Measurements from ENCODE around the gene HIF3A. TPM values are rescaled to one million over a fixed set of nuclear protein-coding genes. Genes with fewer than 3 reads are reported as not detected.
"Not testable (repeated sequence)": the region's sequence is repeated elsewhere in the genome, so short reads cannot be mapped to it uniquely, and the experiment has no call there.

The HIF3A gene
- total RNA-seq: 10 to 100 TPM; 50.0 to 79.8 TPM
- long read RNA-seq, donor 1, partial matches to known transcripts: 11 of 21 reads
- long read RNA-seq, donor 1, other reads (novel, unspliced or antisense): 10 of 21 reads
- long read RNA-seq, donor 2, partial matches to known transcripts: 3 of 39 reads
- long read RNA-seq, donor 2, other reads (novel, unspliced or antisense): 36 of 39 reads

GRCh38 chr19:46296722-46297461 is at the start of gene HIF3A:
Gene HIF3A (plus strand): TSS chr19:46297042. CDS start chr19:46297077, 35 bp downstream.
- DNase-seq (ENCODE audit: low spot score): no peak
- intact Hi-C loops (cut with DNase I): no loop called here

GRCh38 chr19:46250076-46250735 is 46.6 kb upstream of the HIF3A start:
- DNase-seq (ENCODE audit: low spot score): no peak
- intact Hi-C loops (cut with DNase I): no loop called here

GRCh38 chr19:46251416-46251815 is 45.4 kb upstream of the HIF3A start:
- no peak for DNase-seq (ENCODE audit: low spot score)
- intact Hi-C loops (cut with DNase I): no loop called here

GRCh38 chr19:46254776-46255175 is 42.1 kb upstream of the HIF3A start:
- intact Hi-C loops (cut with DNase I): no loop called here
- DNase-seq (ENCODE audit: low spot score): no peak

- no peak for DNase-seq (ENCODE audit: low spot score)
- intact Hi-C loops (cut with DNase I): no loop called here
These were observed 40.0 kb upstream of the HIF3A start for GRCh38 chr19:46256855-46257254.

- DNase-seq (ENCODE audit: low spot score): not testable (repeated sequence)
- intact Hi-C loops (cut with DNase I): loop anchor here (5.0 to 10.0 kb wide), 2 partner anchors 184 to 237 kb away; partner anchors contain the start of gene PGLYRP1 (in 1 of the 2)
These were observed 35.3 kb upstream of the HIF3A start for GRCh38 chr19:46261501-46261900.

- DNase-seq (ENCODE audit: low spot score): not testable (repeated sequence)
- intact Hi-C loops (cut with DNase I): loop anchor here (5.0 to 10.0 kb wide), 2 partner anchors 185 to 238 kb away; partner anchors contain the start of gene PGLYRP1 (in 1 of the 2)
These were observed 34.1 kb upstream of the HIF3A start for GRCh38 chr19:46262684-46263296.

GRCh38 chr19:46264801-46265200 is 32.0 kb upstream of the HIF3A start:
- intact Hi-C loops (cut with DNase I): loop anchor here (5.0 to 10.0 kb wide), 4 partner anchors 182 to 240 kb away; partner anchors contain the start of gene PGLYRP1 (in 1 of the 2)
- DNase-seq (ENCODE audit: low spot score): not testable (repeated sequence)

GRCh38 chr19:46265217-46265828 is 31.5 kb upstream of the HIF3A start:
- intact Hi-C loops (cut with DNase I): loop anchor here (5.0 to 10.0 kb wide), 3 partner anchors 183 to 241 kb away; partner anchors contain the start of gene PGLYRP1 (in 1 of the 2)
- DNase-seq (ENCODE audit: low spot score): no peak

- DNase-seq (ENCODE audit: low spot score): no peak
- intact Hi-C loops (cut with DNase I): loop anchor here (5.0 to 10.0 kb wide), 3 partner anchors 187 to 244 kb away; partner anchors contain the start of gene PGLYRP1 (in 1 of the 2)
These were observed 27.7 kb upstream of the HIF3A start for GRCh38 chr19:46269101-46269500.

GRCh38 chr19:46270521-46271256 is 26.2 kb upstream of the HIF3A start:
- intact Hi-C loops (cut with DNase I): loop anchor here in 1 of 2 donors (10.0 kb wide), 1 partner anchor 244 kb away; no protein-coding TSS in a partner anchor

GRCh38 chr19:46271481-46272197 is 25.2 kb upstream of the HIF3A start:
- intact Hi-C loops (cut with DNase I): loop anchor here in 1 of 2 donors (10.0 kb wide), 1 partner anchor 243 kb away; no protein-coding TSS in a partner anchor

More at GRCh38 chr19:46270521-46271256, 26.2 kb upstream of the HIF3A start:
- no peak for DNase-seq (ENCODE audit: low spot score)

GRCh38 chr19:46273931-46274330 is 22.9 kb upstream of the HIF3A start:
- intact Hi-C loops (cut with DNase I): loop anchor here in 1 of 2 donors (10.0 kb wide), 1 partner anchor 241 kb away; no protein-coding TSS in a partner anchor
- DNase-seq (ENCODE audit: low spot score): not testable (repeated sequence)

More at GRCh38 chr19:46271481-46272197, 25.2 kb upstream of the HIF3A start:
- DNase-seq (ENCODE audit: low spot score): no peak

GRCh38 chr19:46279177-46279576 is 17.7 kb upstream of the HIF3A start:
- intact Hi-C loops (cut with DNase I): loop anchor here in 1 of 2 donors (10.0 kb wide), 1 partner anchor 236 kb away; no protein-coding TSS in a partner anchor
- no peak for DNase-seq (ENCODE audit: low spot score)

GRCh38 chr19:46283771-46284170 is 13.1 kb upstream of the HIF3A start:
- DNase-seq (ENCODE audit: low spot score): no peak
- intact Hi-C loops (cut with DNase I): loop anchor here (5.0 to 10.0 kb wide), 3 partner anchors 54 to 201 kb away; no protein-coding TSS in a partner anchor

GRCh38 chr19:46284635-46285034 is 12.2 kb upstream of the HIF3A start:
- no peak for DNase-seq (ENCODE audit: low spot score)
- intact Hi-C loops (cut with DNase I): loop anchor here (5.0 to 10.0 kb wide), 3 partner anchors 53 to 200 kb away; no protein-coding TSS in a partner anchor

- intact Hi-C loops (cut with DNase I): loop anchor here in 1 of 2 donors (10.0 kb wide), 1 partner anchor 197 kb away; no protein-coding TSS in a partner anchor
- no peak for DNase-seq (ENCODE audit: low spot score)
These were observed 9.3 kb upstream of the HIF3A start for GRCh38 chr19:46287585-46287984.

Measured in posterior vena cava (tissue), 2 donors.